NT2/D1 (cell line): ENCODE measurements around the gene ZNF710.

Source experiments
- YY1 ChIP-seq: IDR thresholded peaks from 2 replicates; pipeline ENCODE4 v1.6.1; 2011; ENCODE audit not compliant: insufficient read length, insufficient read depth
- ZNF274 ChIP-seq: IDR thresholded peaks from 2 replicates; pipeline ENCODE4 v1.6.1; 2011; ENCODE audit warnings: mild to moderate bottlenecking, low read depth, low read length

DNA sequence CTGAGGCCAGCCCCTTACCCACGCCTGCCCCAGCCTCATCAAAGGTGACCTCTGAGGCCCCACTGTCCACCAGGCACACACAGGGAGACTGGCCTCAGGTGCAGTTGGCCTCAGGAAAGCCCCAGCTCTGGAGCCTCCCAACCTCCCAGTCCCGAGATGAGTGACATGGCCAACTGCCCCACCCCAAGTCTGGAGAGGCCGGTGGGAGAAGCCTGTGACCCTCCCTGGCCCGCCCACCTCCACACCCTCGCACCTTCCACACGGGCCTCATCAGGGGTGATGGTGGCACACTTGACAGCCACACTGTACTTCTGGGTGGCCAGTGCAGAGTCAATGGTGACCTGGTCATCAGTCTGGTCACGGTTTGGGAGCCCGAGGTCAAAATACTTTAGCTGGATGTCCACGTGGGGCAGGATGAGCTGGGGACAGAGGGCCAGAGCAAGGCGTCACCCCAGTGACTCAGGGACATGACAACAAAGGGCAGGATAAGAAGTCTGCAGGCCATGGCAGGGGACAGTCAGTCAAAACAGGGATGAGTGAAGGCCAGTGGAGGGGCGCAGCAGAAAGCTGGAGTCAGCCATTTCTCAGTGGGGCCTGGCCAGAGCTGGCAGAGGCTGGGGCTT is 89.2 kb downstream of the ZNF710 start:
- TF ChIP-seq ZNF274 (no peak), YY1 (no peak)
